Fibroblast of upper back skin (primary cell): ENCODE measurements around the gene JUND.
A peak's percentile ranks its signal among the peaks of the same experiment; 100 is the strongest.
"Not testable (repeated sequence)": the region's sequence is repeated elsewhere in the genome, so short reads cannot be mapped to it uniquely, and the experiment has no call there.

ENCODE experiments used
- DNase-seq: peaks from one replicate; pipeline ENCODE4 v3.0.0-alpha.2; 2013

Gene JUND

GRCh38 chr19:18281082-18282020 lies at the start of gene JUND:
TSS of gene JUND (minus strand) at chr19:18281622. CDS start at chr19:18281484, 138 bp downstream.
- peak; percentile 97 for DNase-seq

GRCh38 chr19:18330868-18331267 lies 49.4 kb upstream of the JUND start:
- no peak for DNase-seq

GRCh38 chr19:18329035-18329376 lies 47.6 kb upstream of the JUND start:
- DNase-seq: no peak

GRCh38 chr19:18328340-18329034 lies 47.1 kb upstream of the JUND start:
- peak; percentile 98 for DNase-seq

- no peak for DNase-seq
Measured at GRCh38 chr19:18326772-18327171, 45.4 kb upstream of the JUND start.

- not testable (repeated sequence) for DNase-seq
Measured at GRCh38 chr19:18324373-18324731, 42.9 kb upstream of the JUND start.

GRCh38 chr19:18322759-18323460 lies 41.5 kb upstream of the JUND start, which contains the start of gene LSM4:
TSS of gene LSM4 (minus strand) at chr19:18323076. CDS start at chr19:18323020, 56 bp downstream.
- peak; percentile 96 for DNase-seq

GRCh38 chr19:18322318-18322758 lies 40.9 kb upstream of the JUND start:
- DNase-seq: peak; percentile 65

- DNase-seq: peak; percentile 39
Measured at GRCh38 chr19:18321734-18322102, 40.3 kb upstream of the JUND start.

- DNase-seq: no peak
Measured at GRCh38 chr19:18320865-18321733, 39.7 kb upstream of the JUND start.

GRCh38 chr19:18319591-18320135 lies 38.2 kb upstream of the JUND start:
- no peak for DNase-seq

GRCh38 chr19:18317961-18318800 lies 36.8 kb upstream of the JUND start:
- no peak for DNase-seq

GRCh38 chr19:18313398-18313797 lies 32.0 kb upstream of the JUND start:
- no peak for DNase-seq

- no peak for DNase-seq
Measured at GRCh38 chr19:18312092-18312534, 30.7 kb upstream of the JUND start.

GRCh38 chr19:18311502-18312091 lies 30.2 kb upstream of the JUND start:
- no peak for DNase-seq

- DNase-seq: no peak
Measured at GRCh38 chr19:18310966-18311365, 29.5 kb upstream of the JUND start.

- no peak for DNase-seq
Measured at GRCh38 chr19:18310118-18310909, 28.9 kb upstream of the JUND start.

GRCh38 chr19:18309525-18310064 lies 28.2 kb upstream of the JUND start:
- DNase-seq: no peak

GRCh38 chr19:18308948-18309325 lies 27.5 kb upstream of the JUND start:
- DNase-seq: no peak
